Measurements from ENCODE around the gene DIAPH1. TPM values are rescaled to one million over a fixed set of nuclear protein-coding genes. Genes with fewer than 3 reads are reported as not detected.

DIAPH1 gene
- total RNA-seq, 4 donors from 2014 or later = 98.2 to 115 (median 102) TPM

GRCh38 chr5:141543053-141543452 is 75.7 kb downstream of the DIAPH1 start:
- TF ChIP-seq POLR2A (IDR thresholded peaks at IDR 0.05) = no peak
- TF ChIP-seq CTCF (IDR thresholded peaks at IDR 0.05) = no peak
- Histone ChIP-seq H3K9me3 (peaks cover 0 to 16% (median 5%) of the 10 kb centered on the region in 4 donors), H3K4me1 (no peaks in the 10 kb centered on the region), H3K27ac (no peak overlapping the region), H3K4me3 (no peak overlapping the region), H3K36me3 (peaks cover 0 to 32% (median 0%) of the 10 kb centered on the region in 3 donors), H3K27me3 (no peaks in the 10 kb centered on the region)
- DNase-seq = no peak

- Histone ChIP-seq H3K9me3 (no peaks in the 10 kb centered on the region), H3K27ac (no peak overlapping the region), H3K36me3 (peaks cover 0 to 34% (median 0%) of the 10 kb centered on the region in 3 donors), H3K27me3 (no peaks in the 10 kb centered on the region), H3K4me1 (no peaks in the 10 kb centered on the region), H3K4me3 (no peak overlapping the region)
- no peak for DNase-seq
- TF ChIP-seq POLR2A (IDR thresholded peaks at IDR 0.05) (no peak), CTCF (IDR thresholded peaks at IDR 0.05) (no peak)
These were observed 84.1 kb downstream of the DIAPH1 start for GRCh38 chr5:141534492-141535213.

- Histone ChIP-seq H3K27ac (no peak overlapping the region), H3K36me3 (peaks cover 0 to 41% (median 0%) of the 10 kb centered on the region in 3 donors), H3K27me3 (no peaks in the 10 kb centered on the region), H3K4me1 (no peaks in the 10 kb centered on the region), H3K9me3 (no peaks in the 10 kb centered on the region), H3K4me3 (no peak overlapping the region)
- TF ChIP-seq POLR2A (IDR thresholded peaks at IDR 0.05) = no peak
- TF ChIP-seq CTCF (IDR thresholded peaks at IDR 0.05) = no peak
- DNase-seq = no peak
These were observed 84.9 kb downstream of the DIAPH1 start for GRCh38 chr5:141533897-141534296.

- peaks cover 0 to 53% (median 0%) of the 10 kb centered on the region in 3 donors for H3K36me3 ChIP-seq
- no peaks in the 10 kb centered on the region for H3K27me3 ChIP-seq
- H3K9me3 ChIP-seq = no peaks in the 10 kb centered on the region
- no peak overlapping the region for H3K4me3 ChIP-seq
- H3K4me1 ChIP-seq = no peaks in the 10 kb centered on the region
- H3K27ac ChIP-seq = no peak overlapping the region
- DNase-seq = no peak
- TF ChIP-seq CTCF (IDR thresholded peaks at IDR 0.05) (no peak), POLR2A (IDR thresholded peaks at IDR 0.05) (no peak)
These were observed 86.1 kb downstream of the DIAPH1 start for GRCh38 chr5:141532726-141533125.

- H3K27ac ChIP-seq = peak overlapping the region in 2 of 4 donors; percentile 11 to 16
These were observed 88.9 kb downstream of the DIAPH1 start for GRCh38 chr5:141529873-141530272.

More at GRCh38 chr5:141529873-141530272, 88.9 kb downstream of the DIAPH1 start:
- no peaks in the 10 kb centered on the region for H3K27me3 ChIP-seq
- H3K4me3 ChIP-seq = no peak overlapping the region
- TF ChIP-seq CTCF (IDR thresholded peaks at IDR 0.05) (no peak), POLR2A (IDR thresholded peaks at IDR 0.05) (no peak)
- H3K36me3 ChIP-seq = peaks cover 0 to 68% (median 0%) of the 10 kb centered on the region in 3 donors
- DNase-seq = peak in 1 of 3 donors; percentile 39
- H3K9me3 ChIP-seq = no peaks in the 10 kb centered on the region
- H3K4me1 ChIP-seq = peaks cover 0 to 13% (median 2%) of the 10 kb centered on the region in 4 donors

All from Peyer's patch (tissue), 4 donors.